Heart right ventricle (tissue), 16 donors: ENCODE data around the gene PIEZO1. TPM values are rescaled to one million over a fixed set of nuclear protein-coding genes. Genes with fewer than 3 reads are reported as not detected.
"Not testable (repeated sequence)": the region's sequence is repeated elsewhere in the genome, so short reads cannot be mapped to it uniquely, and the experiment has no call there.

Experiments
- ATAC-seq, 8 donors: fragments of 200-7000 bp; cut with Tn5 transposase; one replicate each; pipeline ENCODE4 v1.9.1; 2020; ENCODE audit warnings: mild to moderate bottlenecking in 8 of 8, moderate library complexity in 8 of 8, moderate number of reproducible peaks in 1 of 8
- DNase-seq, 2 donors: peaks; one replicate each; pipeline ENCODE4 v3.0.0-alpha.2; 2020
- H3K27ac ChIP-seq, 10 donors: fragments of 200-600 bp; sonication (generic) in 2 of 10; one replicate each; pipeline versions ENCODE4 v1.5.0 to v1.8.0; 2020 to 2022; ENCODE audit warnings: mild to moderate bottlenecking in 3 of 10
- H3K27me3 ChIP-seq, 7 donors: fragments of 200-600 bp; one replicate each; pipeline ENCODE4 v1.8.0; 2021 to 2022; ENCODE audit warnings: mild to moderate bottlenecking in 2 of 7
- H3K36me3 ChIP-seq, 9 donors: fragments of 200-600 bp; sonication (generic) in 1 of 9; one replicate each; pipeline versions ENCODE4 v1.5.0 to v1.8.0; 2020 to 2022; ENCODE audit warnings: mild to moderate bottlenecking in 2 of 9
- H3K4me1 ChIP-seq, 9 donors: fragments of 200-600 bp; sonication (generic) in 1 of 9; one replicate each; pipeline versions ENCODE4 v1.5.0 to v1.8.0; 2020 to 2022; ENCODE audit warnings: mild to moderate bottlenecking in 4 of 9
- H3K4me3 ChIP-seq, 10 donors: fragments of 200-600 bp; sonication (generic) in 2 of 10; one replicate each; pipeline versions ENCODE4 v1.5.0 to v1.8.0; 2020 to 2022; ENCODE audit warnings: mild to moderate bottlenecking in 7 of 10, moderate library complexity in 2 of 10
- H3K9me3 ChIP-seq, 11 donors: fragments of 200-600 bp in 10 of 11; sonication (generic) in 2 of 11; one replicate each; pipeline versions ENCODE4 v1.5.0 to v1.8.0; 2013 to 2022; ENCODE audit warnings: mild to moderate bottlenecking in 2 of 11, control low read depth in 1 of 11, moderate library complexity in 1 of 11
- CTCF ChIP-seq, 9 donors: fragments of 200-600 bp; sonication (generic) in 2 of 9; IDR thresholded peaks; one replicate each; pipeline versions ENCODE4 v1.5.0 to v1.8.0; 2021 to 2022; ENCODE audit warnings: antibody characterized with exemption in 9 of 9, mild to moderate bottlenecking in 5 of 9, moderate library complexity in 1 of 9
- WGBS, 2 donors: extraction: QIAGEN DNeasy Blood & Tissue Kit; methylation state at CpG; one replicate each; pipeline ENCODE4 v1.1.7; 2013; ENCODE audit warnings: inconsistent platforms in 1 of 2; 5-methylcytosine and 5-hydroxymethylcytosine counted together
- intact Hi-C, 10 donors: fragments of 100-400 bp; cut with DNase I; formaldehyde crosslinking; loops; one replicate each; pipeline versions ENCODE4 v1.11.1 to v1.14.2; 2022
- polyA plus RNA-seq, 2 donors: library from polyadenylated mRNA; stranded (reverse); fragments of 200-250 nt; gene quantifications; one replicate each; pipeline ENCODE4 v1.2.3, GENCODE V29; 2013
- total RNA-seq, 10 donors: library from RNA; stranded (reverse); fragmentation: NEBNext Ultra II Directional in 3 of 10; extraction: Animal tissue kit (Norgen Biotek cat#: 25700) in 3 of 10; gene quantifications; one replicate each; pipeline versions ENCODE4 v1.2.1 to v1.2.4, GENCODE V29; 2021 to 2023
- donor health status: Arrhythmogenic right ventricular cardiomyopathy.
- donor health status: ischemic (EF 13 %, LVEDD 7.1; RV severe dilation, severe dysfunction).
- donor health status: healthy with polysubstance abuse.
- donor health status: DM: no; HTN: yes; CAD: no.
- donor health status: DM: no; HTN: no; CAD: no.
- donor health status: ischemic (EF 25% LVEDD 6.9; RV normal size, moderate dysfunction).
- donor health status: ischemic (EF 25% LVEDD 5.7; RV mildly dilated, moderate dysfunction).
- donor health status: healthy.
- donor health status: DM: yes; HTN: yes; CAD: no.
- donor health status: Ischemic cardiomyopathy.
- donor health status: ischemic (EF 35%, LVEDD 5.7; RV mildly dilated, moderate dysfunction).
- donor health status: nonischemic (EF 11% LVEDD 7.7; RV severe dilation, severe dysfunction).
- donor health status: DM: yes; HTN: yes; CAD: no.
- donor health status: PGD.
- donor health status: ischemic (EF 29% LVEDD 5.4; RV normal size, mild dysfunction).
- donor health status: nonischemic (EF 23%, LVEDD 6.1; RV moderate dilation, normal function).

PIEZO1 gene
- total and polyA plus RNA-seq, 12 donors: 12.3 to 78.2 (median 18.0) TPM

GRCh38 chr16:88773812-88774291, 11.2 kb downstream of the PIEZO1 start:
- Histone ChIP-seq H3K27me3 (no peaks in the 10 kb centered on the region), H3K36me3 (peaks cover 0 to 6% (median 0%) of the 10 kb centered on the region in 9 donors), H3K4me1 (peaks cover 22 to 75% (median 57%) of the 10 kb centered on the region in 9 donors), H3K4me3 (no peak overlapping the region), H3K27ac (peak overlapping the region in 4 of 10 donors; percentile 13 to 52 (median 28)), H3K9me3 (no peaks in the 10 kb centered on the region)
- peak; percentile 69 to 79 for DNase-seq
- ATAC-seq: peak; percentile 29 to 78 (median 66)
- TF ChIP-seq CTCF (IDR thresholded peaks at IDR 0.05): no peak
- WGBS, 2 donors: 42 to 61% methylated on average over 10 to 12 of the region's 12 CpGs
- intact Hi-C loops: no loop called here

- ATAC-seq (peak; percentile 24 to 69 (median 40)), DNase-seq (peak; percentile 43 to 51)
- Histone ChIP-seq H3K27me3 (no peaks in the 10 kb centered on the region), H3K27ac (peak overlapping the region in 7 of 10 donors; percentile 2 to 52 (median 25)), H3K9me3 (no peaks in the 10 kb centered on the region), H3K4me3 (no peak overlapping the region), H3K4me1 (peaks cover 29 to 75% (median 62%) of the 10 kb centered on the region in 9 donors), H3K36me3 (peaks cover 0 to 6% (median 0%) of the 10 kb centered on the region in 9 donors)
- WGBS, 2 donors: 39 to 46% methylated on average over 24 to 29 of the region's 29 CpGs
- intact Hi-C loops: no loop called here
- TF ChIP-seq CTCF (IDR thresholded peaks at IDR 0.05): no peak
Measured at GRCh38 chr16:88772871-88773811, 11.9 kb downstream of the PIEZO1 start.

GRCh38 chr16:88771781-88772180, 13.2 kb downstream of the PIEZO1 start:
- DNase-seq, H3K27ac ChIP-seq, H3K27me3 ChIP-seq, H3K4me3 ChIP-seq, H3K9me3 ChIP-seq, H3K36me3 ChIP-seq, ATAC-seq: not testable (repeated sequence)
- H3K4me1 ChIP-seq: peaks cover 33 to 87% (median 74%) of the 10 kb centered on the region in 9 donors
- intact Hi-C loops: loop anchor here in 1 of 10 donors (1.0 kb wide), 1 partner anchor 13 kb away; no protein-coding TSS in a partner anchor
- 95 to 97% methylated on average over 14 to 17 of the region's 23 CpGs for WGBS, 2 donors

- DNase-seq: peak in 1 of 2 donors; percentile 9
- TF ChIP-seq CTCF (IDR thresholded peaks at IDR 0.05): no peak
- intact Hi-C loops: loop anchor here in 1 of 10 donors (1.0 kb wide), 1 partner anchor 13 kb away; no protein-coding TSS in a partner anchor
Measured at GRCh38 chr16:88771294-88771772, 13.7 kb downstream of the PIEZO1 start.

More at GRCh38 chr16:88771294-88771772, 13.7 kb downstream of the PIEZO1 start:
- Histone ChIP-seq H3K27me3 (no peaks in the 10 kb centered on the region), H3K4me3 (peak overlapping the region in 2 of 10 donors; percentile 9 to 24), H3K27ac (no peak overlapping the region), H3K36me3 (peaks cover 0 to 1% (median 0%) of the 10 kb centered on the region in 9 donors), H3K4me1 (peaks cover 33 to 85% (median 74%) of the 10 kb centered on the region in 9 donors), H3K9me3 (no peaks in the 10 kb centered on the region)
- WGBS, 2 donors: 81 to 88% methylated on average over 17 to 19 of the region's 19 CpGs
- no peak for ATAC-seq
